ENCODE results near the gene GJA4. TPM values are rescaled to one million over a fixed set of nuclear protein-coding genes. Genes with fewer than 3 reads are reported as not detected.

The GJA4 gene
- total RNA-seq, 3 donors from 2014 or later (not counting 1 experiment from before 2014, with no cell fraction given), result not detected

DNA sequence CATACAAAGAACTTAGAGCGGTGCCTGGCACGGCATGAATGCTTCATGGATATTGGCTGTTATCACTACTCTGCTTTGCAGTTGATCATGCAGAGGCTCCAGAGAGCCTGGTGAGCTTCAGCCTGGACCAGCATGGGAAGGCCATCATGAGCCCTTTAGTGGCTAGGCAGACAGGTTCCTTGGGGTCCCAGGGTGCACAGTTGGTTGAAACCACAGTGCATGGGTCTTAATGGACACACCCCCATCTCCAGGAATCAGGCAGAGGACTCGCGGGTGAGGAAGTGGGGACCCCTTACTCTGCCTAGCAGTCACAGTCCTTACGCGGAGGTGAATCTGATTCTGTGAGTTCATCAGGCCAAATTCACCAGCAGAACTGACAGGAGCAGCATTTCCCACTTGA lies 36.8 kb upstream of the GJA4 start:
- no peaks in the 10 kb centered on the region for H3K36me3 ChIP-seq (ENCODE audit: control insufficient read depth, insufficient read depth, low read length)
- no peaks in the 10 kb centered on the region for H3K9me3 ChIP-seq (ENCODE audit: control insufficient read depth, insufficient read depth, low read length)
- H3K36me3 Mint-ChIP-seq, result no peaks in the 10 kb centered on the region
- DNase-seq, result no peak
- ATAC-seq, result no peak
- H3K27me3 Mint-ChIP-seq (ENCODE audit: low read depth in 2 of 2), result peaks cover 0 to 6% of the 10 kb centered on the region in 2 donors
- H3K4me3 Mint-ChIP-seq, result no peak overlapping the region
- TF ChIP-seq CTCF (IDR thresholded peaks at IDR 0.05), result no peak
- no peaks in the 10 kb centered on the region for H3K27me3 ChIP-seq (ENCODE audit: control insufficient read depth, insufficient read depth, low read length)
- H3K4me1 ChIP-seq (ENCODE audit: control insufficient read depth, insufficient read depth, low read length), result no peaks in the 10 kb centered on the region
- 89% methylated on average over 6 of the region's 6 CpGs for WGBS (ENCODE audit: insufficient coverage)
- H3K4me3 ChIP-seq (ENCODE audit: low read length), result no peak overlapping the region
- no peaks in the 10 kb centered on the region for H3K4me1 Mint-ChIP-seq
- no peak overlapping the region for H3K27ac Mint-ChIP-seq
- no peak overlapping the region for H3K27ac ChIP-seq (ENCODE audit: low read length)
- no peaks in the 10 kb centered on the region for H3K9me3 Mint-ChIP-seq
- intact Hi-C loops (cut with micrococcal nuclease), result no loop called here

GRCh38 chr1:34757386-34757785 lies 35.4 kb upstream of the GJA4 start:
- 89% methylated on average over 21 of the region's 21 CpGs for whole genome bisulfite sequencing (ENCODE audit: insufficient coverage)
- H3K9me3 Mint-ChIP-seq, result no peaks in the 10 kb centered on the region

GRCh38 chr1:34758751-34759150 lies 34.0 kb upstream of the GJA4 start:
- DNase-seq (no peak), ATAC-seq (no peak)
- Mint-ChIP-seq H3K27me3 (ENCODE audit: low read depth in 2 of 2) (peaks cover 7 to 15% of the 10 kb centered on the region in 2 donors), H3K27ac (no peak overlapping the region), H3K36me3 (no peaks in the 10 kb centered on the region), H3K9me3 (no peaks in the 10 kb centered on the region), H3K4me3 (no peak overlapping the region), H3K4me1 (peaks cover 0 to 6% of the 10 kb centered on the region in 2 donors)
- 84% methylated on average over 4 of the region's 4 CpGs for WGBS (ENCODE audit: insufficient coverage)
- intact Hi-C loops (cut with micrococcal nuclease), result no loop called here
- Histone ChIP-seq H3K27me3 (ENCODE audit: control insufficient read depth, insufficient read depth, low read length) (no peaks in the 10 kb centered on the region), H3K36me3 (ENCODE audit: control insufficient read depth, insufficient read depth, low read length) (no peaks in the 10 kb centered on the region), H3K27ac (ENCODE audit: low read length) (no peak overlapping the region), H3K4me1 (ENCODE audit: control insufficient read depth, insufficient read depth, low read length) (no peaks in the 10 kb centered on the region), H3K4me3 (ENCODE audit: low read length) (no peak overlapping the region), H3K9me3 (ENCODE audit: control insufficient read depth, insufficient read depth, low read length) (no peaks in the 10 kb centered on the region)
- no peak for TF ChIP-seq CTCF (IDR thresholded peaks at IDR 0.05)

More at GRCh38 chr1:34757386-34757785, 35.4 kb upstream of the GJA4 start:
- intact Hi-C loops (cut with micrococcal nuclease), result no loop called here
- no peaks in the 10 kb centered on the region for H3K27me3 ChIP-seq (ENCODE audit: control insufficient read depth, insufficient read depth, low read length)
- Mint-ChIP-seq H3K27ac (no peak overlapping the region), H3K4me3 (no peak overlapping the region), H3K36me3 (no peaks in the 10 kb centered on the region), H3K27me3 (ENCODE audit: low read depth in 2 of 2) (peaks cover 0 to 6% of the 10 kb centered on the region in 2 donors), H3K4me1 (no peaks in the 10 kb centered on the region)
- no peak for TF ChIP-seq CTCF (IDR thresholded peaks at IDR 0.05)
- H3K36me3 ChIP-seq (ENCODE audit: control insufficient read depth, insufficient read depth, low read length), result no peaks in the 10 kb centered on the region
- H3K4me3 ChIP-seq (ENCODE audit: low read length), result no peak overlapping the region
- no peaks in the 10 kb centered on the region for H3K4me1 ChIP-seq (ENCODE audit: control insufficient read depth, insufficient read depth, low read length)
- ATAC-seq (no peak), DNase-seq (no peak)
- H3K27ac ChIP-seq (ENCODE audit: low read length), result no peak overlapping the region
- H3K9me3 ChIP-seq (ENCODE audit: control insufficient read depth, insufficient read depth, low read length), result no peaks in the 10 kb centered on the region
